Measurements from ENCODE around the gene ADIPOQ. TPM values are rescaled to one million over a fixed set of nuclear protein-coding genes. Genes with fewer than 3 reads are reported as not detected.

Gene ADIPOQ
- total and polyA plus RNA-seq, 2 of the 4 experiments (the other 2 are of a cell fraction): not detected

GRCh38 chr3:186854146-186854545 lies 11.6 kb downstream of the ADIPOQ start:
- H4K5ac ChIP-seq (ENCODE audit: low read depth, low read length): no peak overlapping the region
- peaks cover 13% of the 10 kb centered on the region for H3K27me3 ChIP-seq (ENCODE audit: control insufficient read depth, insufficient read depth, low read length)
- H2BK15ac ChIP-seq (ENCODE audit: low read depth, low read length): no peak overlapping the region
- no peaks in the 10 kb centered on the region for H3K4me1 ChIP-seq (ENCODE audit: control insufficient read depth, insufficient read depth, low read length)
- H4K91ac ChIP-seq (ENCODE audit: insufficient read depth, low read depth, low read length): no peak overlapping the region
- no peak overlapping the region for H2BK120ac ChIP-seq (ENCODE audit: low read depth, low read length)
- no peaks in the 10 kb centered on the region for H3K9me3 ChIP-seq (ENCODE audit: control insufficient read depth, insufficient read depth, low read length)
- no TSS peak for BruUV-seq (replicated peaks)
- no peaks in the 10 kb centered on the region for H3K9me1 ChIP-seq (ENCODE audit: insufficient read depth, low read length)
- H3K9ac ChIP-seq (ENCODE audit: low read depth, low read length): no peak overlapping the region
- H3K36me3 ChIP-seq (ENCODE audit: control insufficient read depth, insufficient read depth, low read length): no peaks in the 10 kb centered on the region
- H2AFZ ChIP-seq (replicated peaks; ENCODE audit: low read length, poor library complexity): no peak overlapping the region
- H3K4me2 ChIP-seq (ENCODE audit: low read depth, low read length): no peak overlapping the region
- dilution Hi-C loops (cut with HindIII; ENCODE audit: low sequenced_read_pairs, unreplicated experiment) (no loop called here), in situ Hi-C loops (cut with MboI; ENCODE audit: low sequenced_read_pairs) (no loop called here), intact Hi-C loops (cut with micrococcal nuclease) (no loop called here)
- no peak overlapping the region for H3K4me3 ChIP-seq (ENCODE audit: insufficient read depth, low read depth, low read length)
- H3K4ac ChIP-seq (ENCODE audit: low read depth, low read length): no peak overlapping the region
- no peak overlapping the region for H3K27ac ChIP-seq (ENCODE audit: insufficient read depth, low read length)
- no peak overlapping the region for H2AK9ac ChIP-seq (replicated peaks; ENCODE audit: low read depth, low read length, poor library complexity)
- no peak overlapping the region for H3K14ac ChIP-seq (replicated peaks; ENCODE audit: low read depth, low read length)
- H2BK20ac ChIP-seq (ENCODE audit: low read depth, low read length): no peak overlapping the region
- no CpG with 5 or more reads among the region's 8 CpGs for WGBS, 2 experiments (ENCODE audit: extremely low coverage in 2 of 2, insufficient read length in 1 of 2)
- ATAC-seq (ENCODE audit: low read depth) (no peak), DNase-seq (no peak)
- H4K8ac ChIP-seq (ENCODE audit: low read depth in 2 of 2, low read length in 2 of 2): no peak overlapping the region
- H3K23ac ChIP-seq (ENCODE audit: low read depth, low read length): no peak overlapping the region
- CTCF ChIA-PET: no interaction called here
- H3K18ac ChIP-seq (ENCODE audit: low read depth, low read length): no peak overlapping the region
- no peak for TF ChIP-seq MAFK (IDR thresholded peaks at IDR 0.05; ENCODE audit: low read depth, low read length)
- no peak for TF ChIP-seq ELK1 (IDR thresholded peaks at IDR 0.05; ENCODE audit: borderline replicate concordance, low read depth, low read length)
- TF ChIP-seq, protein P1, sequence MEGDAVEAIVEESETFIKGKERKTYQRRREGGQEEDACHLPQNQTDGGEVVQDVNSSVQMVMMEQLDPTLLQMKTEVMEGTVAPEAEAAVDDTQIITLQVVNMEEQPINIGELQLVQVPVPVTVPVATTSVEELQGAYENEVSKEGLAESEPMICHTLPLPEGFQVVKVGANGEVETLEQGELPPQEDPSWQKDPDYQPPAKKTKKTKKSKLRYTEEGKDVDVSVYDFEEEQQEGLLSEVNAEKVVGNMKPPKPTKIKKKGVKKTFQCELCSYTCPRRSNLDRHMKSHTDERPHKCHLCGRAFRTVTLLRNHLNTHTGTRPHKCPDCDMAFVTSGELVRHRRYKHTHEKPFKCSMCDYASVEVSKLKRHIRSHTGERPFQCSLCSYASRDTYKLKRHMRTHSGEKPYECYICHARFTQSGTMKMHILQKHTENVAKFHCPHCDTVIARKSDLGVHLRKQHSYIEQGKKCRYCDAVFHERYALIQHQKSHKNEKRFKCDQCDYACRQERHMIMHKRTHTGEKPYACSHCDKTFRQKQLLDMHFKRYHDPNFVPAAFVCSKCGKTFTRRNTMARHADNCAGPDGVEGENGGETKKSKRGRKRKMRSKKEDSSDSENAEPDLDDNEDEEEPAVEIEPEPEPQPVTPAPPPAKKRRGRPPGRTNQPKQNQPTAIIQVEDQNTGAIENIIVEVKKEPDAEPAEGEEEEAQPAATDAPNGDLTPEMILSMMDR (conservative IDR thresholded peaks at IDR 0.05; ENCODE audit: low read depth, low read length): no peak
- TF ChIP-seq MXI1 (IDR thresholded peaks at IDR 0.05; ENCODE audit: borderline replicate concordance, low read depth, low read length): no peak
- POLR2A ChIA-PET (ENCODE audit: unreplicated experiment): no interaction called here
- no peaks in the 10 kb centered on the region for H4K20me1 ChIP-seq (ENCODE audit: insufficient read depth, low read length)
- H3K79me1 ChIP-seq (ENCODE audit: low read depth in 1 of 2, low read length in 2 of 2): no peaks in the 10 kb centered on the region
- no peak overlapping the region for H2AK5ac ChIP-seq (ENCODE audit: low read depth, low read length)
- H3K56ac ChIP-seq (ENCODE audit: extremely low read depth, insufficient read depth, low read length): no peak overlapping the region
- H2BK5ac ChIP-seq (ENCODE audit: low read depth, low read length, poor library complexity, severe bottlenecking): no peak overlapping the region
